Ovary (tissue), 3 donors: ENCODE results near the gene USP9Y.

Source experiments
- CTCF ChIP-seq, 3 donors: fragments of 450-650 bp in 2 of 3; fragments of 200-600 bp in 1 of 3; IDR thresholded peaks; one replicate each; pipeline versions ENCODE4 v1.5.1 to v1.8.0; 2016 to 2022; ENCODE audit warnings: antibody characterized with exemption in 3 of 3, mild to moderate bottlenecking in 1 of 3
- POLR2A ChIP-seq: fragments of 450-650 bp; IDR thresholded peaks from one replicate; pipeline ENCODE4 v1.6.1; 2017; ENCODE audit warnings: antibody characterized with exemption, mild to moderate bottlenecking, moderate library complexity
- donor health status: DM: no; HTN: no; CAD: no.

- no peak for TF ChIP-seq CTCF (IDR thresholded peaks at IDR 0.05)
- no peak for TF ChIP-seq POLR2A
Observed at GRCh38 chrY:12662745-12663591, 38.1 kb upstream of the USP9Y start.
